HepG2 (cell line): Measurements from ENCODE around the gene B9D2. TPM values are rescaled to one million over a fixed set of nuclear protein-coding genes. Genes with fewer than 3 reads are reported as not detected.

Experiments
- GPN1 ChIP-seq: sonication (generic); formaldehyde crosslinking; IDR thresholded peaks from 2 replicates; pipeline ENCODE4 v1.5.1; 2020; ENCODE audit warnings: missing genetic modification reagents, borderline replicate concordance
- IKZF1 ChIP-seq: fragments of 450-650 bp; IDR thresholded peaks from 2 replicates; pipeline ENCODE4 v1.7.1; 2016
- MTA3 ChIP-seq: sonication (generic); formaldehyde crosslinking; IDR thresholded peaks from 2 replicates; pipeline ENCODE4 v1.4.0; 2020; ENCODE audit warnings: missing genetic modification reagents
- MXI1 ChIP-seq: IDR thresholded peaks from 3 replicates; pipeline ENCODE4 v1.6.1; 2012; ENCODE audit warnings: low read depth, low read length, inconsistent platforms, borderline replicate concordance
- PHF8 ChIP-seq: sonication (generic); formaldehyde crosslinking; IDR thresholded peaks from 2 replicates; pipeline ENCODE4 v1.5.0; 2020; ENCODE audit warnings: missing genetic modification reagents
- POLR2A ChIP-seq, 2 experiments: IDR thresholded peaks; 2 replicates each; pipeline ENCODE4 v1.6.1; 2011; ENCODE audit warnings: low read depth in 2 of 2, low read length in 2 of 2, mild to moderate bottlenecking in 1 of 2, moderate library complexity in 1 of 2; ENCODE audit not compliant: insufficient read depth in 1 of 2
- SIN3A ChIP-seq: IDR thresholded peaks from 2 replicates; pipeline ENCODE4 v1.6.1; 2011; ENCODE audit warnings: low read depth, mild to moderate bottlenecking, control low read depth, low read length, borderline replicate concordance
- SP5 ChIP-seq: IDR thresholded peaks from 2 replicates; pipeline ENCODE4 v1.6.1; 2016; ENCODE audit warnings: low read depth, borderline replicate concordance
- SSRP1 ChIP-seq: IDR thresholded peaks from 2 replicates; pipeline ENCODE4 v1.6.1; 2016; ENCODE audit warnings: control low read depth
- STAT5B ChIP-seq: sonication (generic); formaldehyde crosslinking; IDR thresholded peaks from 2 replicates; pipeline ENCODE4 v1.4.0; 2020; ENCODE audit warnings: missing genetic modification reagents
- TBP ChIP-seq: sonication (generic); formaldehyde crosslinking; IDR thresholded peaks from 2 replicates; pipeline ENCODE4 v1.5.0; 2020; ENCODE audit warnings: missing genetic modification reagents
- ZBTB7A ChIP-seq: sonication (generic); formaldehyde crosslinking; IDR thresholded peaks from 2 replicates; pipeline ENCODE4 v1.8.0; 2022; ENCODE audit warnings: mild to moderate bottlenecking, missing genetic modification reagents
- ZNF235 ChIP-seq: sonication (generic); formaldehyde crosslinking; IDR thresholded peaks from 2 replicates; pipeline ENCODE4 v1.8.1; 2023; ENCODE audit warnings: mild to moderate bottlenecking, missing genetic modification reagents, borderline replicate concordance
- ZNF30 ChIP-seq: sonication (generic); formaldehyde crosslinking; IDR thresholded peaks from 2 replicates; pipeline ENCODE4 v1.5.0; 2020; ENCODE audit warnings: mild to moderate bottlenecking, missing genetic modification reagents
- ZNF556 ChIP-seq: sonication (generic); formaldehyde crosslinking; IDR thresholded peaks from 2 replicates; pipeline ENCODE4 v1.4.0; 2020; ENCODE audit warnings: mild to moderate bottlenecking, missing genetic modification reagents, borderline replicate concordance
- ZNF564 ChIP-seq: sonication (generic); formaldehyde crosslinking; IDR thresholded peaks from 2 replicates; pipeline ENCODE4 v1.8.1; 2023; ENCODE audit warnings: mild to moderate bottlenecking, missing genetic modification reagents
- ZSCAN21 ChIP-seq: sonication (generic); formaldehyde crosslinking; IDR thresholded peaks from 2 replicates; pipeline ENCODE4 v1.8.0; 2022; ENCODE audit warnings: mild to moderate bottlenecking, missing genetic modification reagents, moderate library complexity, borderline replicate concordance
- polyA plus RNA-seq, 8 experiments: library from polyadenylated mRNA; depleted of rRNA in 3 of 8; stranded (reverse) in 7 of 8; unstranded in 1 of 8; fragments of >200 nt; fragmentation: Illumina TruSeq in 4 of 8; extraction: Trizol in 4 of 8; gene quantifications; 2 replicates each; pipeline versions ENCODE4 v1.2.1 to v1.2.3, GENCODE V29; 2011 to 2016; ENCODE audit warnings: low read depth in 4 of 8, missing spikeins in 1 of 8, mixed read lengths in 1 of 8; ENCODE audit not compliant: insufficient read depth in 1 of 8
- total RNA-seq, 5 experiments: library from RNA; depleted of rRNA; stranded (reverse); fragments of >200 nt; fragmentation: Illumina TruSeq; extraction: Trizol; gene quantifications; 2 replicates each; pipeline ENCODE4 v1.2.3, GENCODE V29; 2016; ENCODE audit warnings: low read depth in 1 of 5
- TF ChIP-seq, protein P1 (sequence below): sonication (generic); formaldehyde crosslinking; IDR thresholded peaks from 2 replicates; pipeline ENCODE4 v1.5.1; 2020; ENCODE audit warnings: mild to moderate bottlenecking, missing genetic modification reagents, moderate library complexity
- TF ChIP-seq, protein P2 (sequence below): sonication (generic); formaldehyde crosslinking; IDR thresholded peaks from 2 replicates; pipeline ENCODE4 v1.5.0; 2020; ENCODE audit warnings: mild to moderate bottlenecking, missing genetic modification reagents
- TF ChIP-seq, protein P3 (sequence below): sonication (generic); formaldehyde crosslinking; IDR thresholded peaks from 2 replicates; pipeline ENCODE4 v1.9.0; 2022; ENCODE audit warnings: missing genetic modification reagents, mild to moderate bottlenecking, borderline replicate concordance

The B9D2 gene
- total and polyA plus RNA-seq, 2 of the 13 experiments (the other 11 are each of a cell fraction or from before 2014, with no cell fraction given), result 3.1 to 4.4 TPM

DNA sequence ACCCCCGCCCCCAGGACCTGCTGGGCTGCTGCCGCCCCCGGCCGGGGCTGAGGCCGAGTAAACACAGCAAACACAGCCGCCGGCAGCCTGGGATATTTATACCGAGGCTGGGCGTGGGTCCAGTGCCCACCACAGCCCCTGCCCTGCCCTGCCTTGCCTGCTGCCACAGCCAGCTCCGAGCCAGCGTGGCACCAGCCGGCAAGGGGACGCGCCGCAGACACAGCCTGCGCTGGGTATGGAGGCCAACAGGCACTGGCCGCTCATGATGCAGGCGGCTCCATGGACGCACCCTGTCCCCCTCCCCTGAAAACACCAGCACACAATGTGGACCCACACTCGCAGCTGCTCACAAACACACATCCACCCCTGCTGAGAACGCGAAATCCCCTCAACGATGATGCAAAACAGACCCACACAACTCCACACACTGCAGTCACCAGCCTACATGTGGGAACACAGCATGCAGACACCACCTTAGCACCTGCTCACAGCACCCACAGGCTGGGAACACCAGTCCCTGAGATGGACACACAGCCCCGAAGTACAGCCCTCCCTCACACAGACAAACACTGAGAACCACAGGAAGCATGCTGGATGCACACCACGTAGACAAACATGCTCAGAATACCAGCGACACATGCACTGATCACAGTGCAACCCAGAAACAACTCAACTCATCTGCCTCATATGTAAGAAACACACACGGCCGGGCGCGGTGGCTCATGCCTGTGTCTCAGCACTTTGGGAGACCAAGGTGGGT lies 37.8 kb downstream of the B9D2 start (continued):
- TF ChIP-seq TBP (no peak), ZNF564 (peak; percentile 65; the same call in 1 of the 2 replicates), STAT5B (CRISPR knock-in tag) (no peak), ZNF235 (CRISPR knock-in tag) (0 out of 2 replicates have a peak, but pooled peaks have one; percentile 33), MTA3 (no peak), GPN1 (CRISPR knock-in tag) (no peak), PHF8 (CRISPR knock-in tag) (0 out of 2 replicates have a peak, but pooled peaks have one; percentile 19), ZBTB7A (CRISPR knock-in tag) (0 out of 2 replicates have a peak, but pooled peaks have one; percentile 38), SP5 (CRISPR knock-in tag) (0 out of 2 replicates have a peak, but pooled peaks have one; percentile 32), ZNF30 (CRISPR knock-in tag) (no peak), IKZF1 (no peak), POLR2A (IDR thresholded peaks at IDR 0.05; ENCODE audit: insufficient read depth in 1 of 2, low read depth in 2 of 2, low read length in 2 of 2) (peak in 1 of 2 experiments; percentile 32; a peak in 1 of 4 replicates), MXI1 (peak; percentile 44; the same call in 1 of the 3 replicates), SIN3A (no peak), SSRP1 (CRISPR knock-in tag) (no peak), ZNF556 (CRISPR knock-in tag) (peak; percentile 26; the same call in 1 of the 2 replicates), ZSCAN21 (CRISPR knock-in tag) (peak; percentile 39; the same call in 1 of the 2 replicates)
- TF ChIP-seq, protein P1, sequence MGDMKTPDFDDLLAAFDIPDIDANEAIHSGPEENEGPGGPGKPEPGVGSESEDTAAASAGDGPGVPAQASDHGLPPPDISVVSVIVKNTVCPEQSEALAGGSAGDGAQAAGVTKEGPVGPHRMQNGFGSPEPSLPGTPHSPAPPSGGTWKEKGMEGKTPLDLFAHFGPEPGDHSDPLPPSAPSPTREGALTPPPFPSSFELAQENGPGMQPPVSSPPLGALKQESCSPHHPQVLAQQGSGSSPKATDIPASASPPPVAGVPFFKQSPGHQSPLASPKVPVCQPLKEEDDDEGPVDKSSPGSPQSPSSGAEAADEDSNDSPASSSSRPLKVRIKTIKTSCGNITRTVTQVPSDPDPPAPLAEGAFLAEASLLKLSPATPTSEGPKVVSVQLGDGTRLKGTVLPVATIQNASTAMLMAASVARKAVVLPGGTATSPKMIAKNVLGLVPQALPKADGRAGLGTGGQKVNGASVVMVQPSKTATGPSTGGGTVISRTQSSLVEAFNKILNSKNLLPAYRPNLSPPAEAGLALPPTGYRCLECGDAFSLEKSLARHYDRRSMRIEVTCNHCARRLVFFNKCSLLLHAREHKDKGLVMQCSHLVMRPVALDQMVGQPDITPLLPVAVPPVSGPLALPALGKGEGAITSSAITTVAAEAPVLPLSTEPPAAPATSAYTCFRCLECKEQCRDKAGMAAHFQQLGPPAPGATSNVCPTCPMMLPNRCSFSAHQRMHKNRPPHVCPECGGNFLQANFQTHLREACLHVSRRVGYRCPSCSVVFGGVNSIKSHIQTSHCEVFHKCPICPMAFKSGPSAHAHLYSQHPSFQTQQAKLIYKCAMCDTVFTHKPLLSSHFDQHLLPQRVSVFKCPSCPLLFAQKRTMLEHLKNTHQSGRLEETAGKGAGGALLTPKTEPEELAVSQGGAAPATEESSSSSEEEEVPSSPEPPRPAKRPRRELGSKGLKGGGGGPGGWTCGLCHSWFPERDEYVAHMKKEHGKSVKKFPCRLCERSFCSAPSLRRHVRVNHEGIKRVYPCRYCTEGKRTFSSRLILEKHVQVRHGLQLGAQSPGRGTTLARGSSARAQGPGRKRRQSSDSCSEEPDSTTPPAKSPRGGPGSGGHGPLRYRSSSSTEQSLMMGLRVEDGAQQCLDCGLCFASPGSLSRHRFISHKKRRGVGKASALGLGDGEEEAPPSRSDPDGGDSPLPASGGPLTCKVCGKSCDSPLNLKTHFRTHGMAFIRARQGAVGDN (CRISPR knock-in tag), result peak; percentile 67
- TF ChIP-seq, protein P2, sequence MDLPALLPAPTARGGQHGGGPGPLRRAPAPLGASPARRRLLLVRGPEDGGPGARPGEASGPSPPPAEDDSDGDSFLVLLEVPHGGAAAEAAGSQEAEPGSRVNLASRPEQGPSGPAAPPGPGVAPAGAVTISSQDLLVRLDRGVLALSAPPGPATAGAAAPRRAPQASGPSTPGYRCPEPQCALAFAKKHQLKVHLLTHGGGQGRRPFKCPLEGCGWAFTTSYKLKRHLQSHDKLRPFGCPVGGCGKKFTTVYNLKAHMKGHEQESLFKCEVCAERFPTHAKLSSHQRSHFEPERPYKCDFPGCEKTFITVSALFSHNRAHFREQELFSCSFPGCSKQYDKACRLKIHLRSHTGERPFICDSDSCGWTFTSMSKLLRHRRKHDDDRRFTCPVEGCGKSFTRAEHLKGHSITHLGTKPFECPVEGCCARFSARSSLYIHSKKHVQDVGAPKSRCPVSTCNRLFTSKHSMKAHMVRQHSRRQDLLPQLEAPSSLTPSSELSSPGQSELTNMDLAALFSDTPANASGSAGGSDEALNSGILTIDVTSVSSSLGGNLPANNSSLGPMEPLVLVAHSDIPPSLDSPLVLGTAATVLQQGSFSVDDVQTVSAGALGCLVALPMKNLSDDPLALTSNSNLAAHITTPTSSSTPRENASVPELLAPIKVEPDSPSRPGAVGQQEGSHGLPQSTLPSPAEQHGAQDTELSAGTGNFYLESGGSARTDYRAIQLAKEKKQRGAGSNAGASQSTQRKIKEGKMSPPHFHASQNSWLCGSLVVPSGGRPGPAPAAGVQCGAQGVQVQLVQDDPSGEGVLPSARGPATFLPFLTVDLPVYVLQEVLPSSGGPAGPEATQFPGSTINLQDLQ, result no peak
- TF ChIP-seq, protein P3, sequence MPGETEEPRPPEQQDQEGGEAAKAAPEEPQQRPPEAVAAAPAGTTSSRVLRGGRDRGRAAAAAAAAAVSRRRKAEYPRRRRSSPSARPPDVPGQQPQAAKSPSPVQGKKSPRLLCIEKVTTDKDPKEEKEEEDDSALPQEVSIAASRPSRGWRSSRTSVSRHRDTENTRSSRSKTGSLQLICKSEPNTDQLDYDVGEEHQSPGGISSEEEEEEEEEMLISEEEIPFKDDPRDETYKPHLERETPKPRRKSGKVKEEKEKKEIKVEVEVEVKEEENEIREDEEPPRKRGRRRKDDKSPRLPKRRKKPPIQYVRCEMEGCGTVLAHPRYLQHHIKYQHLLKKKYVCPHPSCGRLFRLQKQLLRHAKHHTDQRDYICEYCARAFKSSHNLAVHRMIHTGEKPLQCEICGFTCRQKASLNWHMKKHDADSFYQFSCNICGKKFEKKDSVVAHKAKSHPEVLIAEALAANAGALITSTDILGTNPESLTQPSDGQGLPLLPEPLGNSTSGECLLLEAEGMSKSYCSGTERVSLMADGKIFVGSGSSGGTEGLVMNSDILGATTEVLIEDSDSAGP, result peak; percentile 41; the same call in 1 of the 2 replicates
